K562 (cell line): ENCODE measurements around the gene ANO9. TPM values are rescaled to one million over a fixed set of nuclear protein-coding genes. Genes with fewer than 3 reads are reported as not detected.

Experiments
- ATAC-seq: fragments of 200-7000 bp; cut with Tn5 transposase; 3 replicates; pipeline ENCODE4 v1.9.1; 2020; ENCODE audit warnings: moderate library complexity
- BruUV-seq: library from RNA; stranded (reverse); fragments of 400-500 nt; replicated peaks from 2 replicates; lab custom pipeline; 2021; lab: Mats Ljungman, UMichigan
- CTCF ChIA-PET: fragments of 300-600 bp; formaldehyde crosslinking; extraction: SDS; loops from one replicate; lab custom pipeline; 2021; ENCODE audit warnings: low intra/inter-chr PET ratio; lab: Yijun Ruan, JAX
- POLR2A ChIA-PET: fragments of 300-600, 350-650 bp; sonication (Branson Sonifier 250); formaldehyde crosslinking; extraction: SDS; loops from one replicate; lab custom pipeline; 2021; ENCODE audit warnings: antibody characterized with exemption, inconsistent platforms; lab: Yijun Ruan, JAX
- DNase-seq, 4 experiments: peaks; one replicate each; pipeline versions ENCODE4 v3.0.0 to v3.0.0-alpha.2; 2011 to 2018; ENCODE audit warnings: low spot score in 3 of 4, mixed read lengths in 3 of 4; ENCODE audit errors: extremely low read depth in 1 of 4
- FAIRE-seq: peaks from 2 replicates; lab custom pipeline; 2011; peaks lifted over from hg19 to GRCh38; lab: Jason Lieb, UNC
- H2AFZ ChIP-seq: 2 replicates; pipeline ENCODE4 v1.6.0; 2011; ENCODE audit warnings: low read depth, low read length, control low read depth, inconsistent platforms
- H3K27ac ChIP-seq: fragments of 200-600 bp; 3 replicates; pipeline ENCODE4 v1.8.0; 2011; ENCODE audit warnings: low read depth, mild to moderate bottlenecking, control low read depth, inconsistent platforms, low read length, moderate library complexity, mixed read lengths; ENCODE audit errors: extremely low read depth
- H3K27me3 ChIP-seq, 2 experiments: fragments of 300-600 bp in 1 of 2; 2 replicates in 1 of 2; 3 replicates in 1 of 2; pipeline versions ENCODE4 v1.6.0 to v1.8.0; 2011; ENCODE audit warnings: inconsistent platforms in 2 of 2, low read length in 2 of 2, mild to moderate bottlenecking in 1 of 2, mixed read lengths in 1 of 2, moderate library complexity in 1 of 2; ENCODE audit not compliant: control insufficient read depth in 2 of 2, insufficient read depth in 2 of 2
- H3K36me3 ChIP-seq: fragments of 300-600 bp; 3 replicates; pipeline ENCODE4 v1.8.0; 2011; ENCODE audit warnings: mild to moderate bottlenecking, low read length, inconsistent platforms; ENCODE audit not compliant: control insufficient read depth, insufficient read depth
- H3K4me1 ChIP-seq, 2 experiments: fragments of 200-600 bp in 1 of 2; replicated peaks in 1 of 2; 2 replicates in 1 of 2; 3 replicates in 1 of 2; pipeline versions ENCODE4 v1.5.1 to v1.8.0; 2011; ENCODE audit warnings: inconsistent platforms in 2 of 2, low read length in 2 of 2, mild to moderate bottlenecking in 1 of 2, mixed read lengths in 1 of 2, moderate library complexity in 1 of 2; ENCODE audit not compliant: control insufficient read depth in 2 of 2, insufficient read depth in 2 of 2
- H3K4me2 ChIP-seq: 2 replicates; pipeline ENCODE4 v1.6.1; 2011; ENCODE audit warnings: low read length, control low read depth, inconsistent platforms, mixed read lengths; ENCODE audit not compliant: insufficient read depth
- H3K4me3 ChIP-seq: fragments of 200-600 bp; sonication (generic), shearing (Covaris generic); 2 replicates; pipeline ENCODE4 v1.5.1; 2016; ENCODE audit warnings: control low read depth, inconsistent platforms
- H3K79me2 ChIP-seq: fragments of 200-600 bp; 3 replicates; pipeline ENCODE4 v1.8.0; 2011; ENCODE audit warnings: low read length, inconsistent platforms; ENCODE audit not compliant: control insufficient read depth, insufficient read depth
- H3K9ac ChIP-seq, 2 experiments: 2 replicates each; pipeline versions ENCODE4 v1.6.0 to v1.6.1; 2011; ENCODE audit warnings: low read depth in 2 of 2, low read length in 2 of 2, control low read depth in 1 of 2, inconsistent platforms in 1 of 2, mild to moderate bottlenecking in 1 of 2, mixed read lengths in 1 of 2; ENCODE audit not compliant: insufficient read depth in 1 of 2
- H3K9me1 ChIP-seq: one replicate; pipeline ENCODE4 v1.6.0; 2011; ENCODE audit warnings: inconsistent platforms, mild to moderate bottlenecking, low read length, moderate library complexity; ENCODE audit not compliant: control insufficient read depth, insufficient read depth
- H3K9me3 ChIP-seq: replicated peaks from 2 replicates; pipeline ENCODE4 v1.5.1; 2011; ENCODE audit warnings: low read depth, low read length, inconsistent platforms; ENCODE audit not compliant: control insufficient read depth, insufficient read depth
- H4K20me1 ChIP-seq: replicated peaks from 2 replicates; pipeline ENCODE4 v1.6.1; 2011; ENCODE audit warnings: low read length, inconsistent platforms, mixed read lengths; ENCODE audit not compliant: control insufficient read depth, insufficient read depth
- BDP1 ChIP-seq: IDR thresholded peaks from 3 replicates; pipeline ENCODE4 v1.6.1; 2011; ENCODE audit not compliant: insufficient read length, insufficient read depth
- EGR1 ChIP-seq: fragments of 450-650 bp; conservative IDR thresholded peaks from 2 replicates; pipeline ENCODE4 v1.6.1; 2017; ENCODE audit warnings: mild to moderate bottlenecking
- MTA3 ChIP-seq: fragments of 450-650 bp; formaldehyde crosslinking; IDR thresholded peaks from 2 replicates; pipeline ENCODE4 v1.6.1; 2017; ENCODE audit warnings: mild to moderate bottlenecking, borderline replicate concordance
- PRDM10 ChIP-seq: fragments of 450-650 bp; IDR thresholded peaks from 2 replicates; pipeline ENCODE4 v1.6.1; 2018; ENCODE audit not compliant: partially characterized antibody
- WGBS: fragments of 100-300 bp; shearing (Covaris generic); methylation state at CpG from one replicate; pipeline ENCODE4 v1.1.6; 2016; ENCODE audit warnings: low coverage, mixed read lengths; ENCODE audit not compliant: insufficient coverage; ENCODE audit errors: missing lambda C conversion rate; 5-methylcytosine and 5-hydroxymethylcytosine counted together
- in situ Hi-C: fragments of 300-500 bp; cut with MboI; formaldehyde crosslinking; loops from 4 replicates; pipeline ENCODE4 v1.15.0; 2018; ENCODE audit warnings: inconsistent platforms, mixed read lengths
- intact Hi-C: fragments of 100-400 bp; cut with micrococcal nuclease; formaldehyde crosslinking; loops from 2 replicates; pipeline ENCODE4 v1.14.2; 2022
- polyA plus RNA-seq, 8 experiments: library from polyadenylated mRNA; depleted of rRNA in 4 of 8; stranded (reverse) in 5 of 8; unstranded in 3 of 8; fragments of >200 nt; fragmentation: Nextera tagmentation in 2 of 8; fragmentation: Illumina TruSeq in 1 of 8; extraction: Ambion mirVana in 2 of 8; extraction: Trizol in 1 of 8; gene quantifications; 2 replicates each; pipeline versions ENCODE4 v1.2.1 to v1.2.3, GENCODE V29; 2011 to 2014; ENCODE audit warnings: inconsistent platforms in 1 of 8, missing spikeins in 1 of 8
- total RNA-seq, 7 experiments: library from RNA; depleted of rRNA in 6 of 7; stranded (reverse); fragments of >200 nt in 6 of 7; fragmentation: Illumina TruSeq in 2 of 7; extraction: Trizol in 2 of 7; gene quantifications; 2 replicates each; pipeline versions ENCODE4 v1.2.1 to v1.2.3, GENCODE V29; 2011 to 2021; ENCODE audit warnings: low replicate concordance in 1 of 7

ANO9 gene
- total and polyA plus RNA-seq, 9 of the 15 experiments (the other 6 are each of a cell fraction or from before 2014, with no cell fraction given), result 0.20 to 14.5 (median 4.5) TPM

DNA sequence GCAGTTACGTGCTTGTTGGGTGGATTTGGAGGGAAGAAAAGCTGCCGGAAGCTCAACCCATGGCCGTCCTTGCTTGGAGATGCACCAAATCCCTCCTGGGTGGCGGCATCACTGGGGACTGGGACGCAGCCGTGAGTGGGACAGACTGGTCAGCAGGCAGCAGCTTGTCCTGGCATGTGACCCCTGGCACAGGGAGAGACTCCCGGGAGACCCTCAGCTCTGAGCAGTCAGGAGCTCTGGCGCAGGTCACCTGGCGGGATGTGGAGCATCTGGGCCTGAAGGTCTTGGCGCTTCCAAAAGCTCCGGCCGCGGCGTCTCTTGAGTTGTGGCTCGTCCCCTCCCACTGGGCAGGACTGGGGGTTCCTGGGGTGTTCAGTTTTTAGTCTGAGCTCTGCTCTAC is 34.6 kb upstream of the ANO9 start:
- FAIRE-seq (no peak), ATAC-seq (no peak), DNase-seq (no peak)
- Histone ChIP-seq H3K27me3 (no peaks in the 10 kb centered on the region), H4K20me1 (no peaks in the 10 kb centered on the region), H3K4me1 (peaks cover 0 to 39% of the 10 kb centered on the region in 2 experiments; a peak in 1 of 5 replicates), H3K9me1 (no peaks in the 10 kb centered on the region), H3K9ac (peak overlapping the region in 1 of 2 experiments; percentile 41; a peak in 1 of 4 replicates), H3K36me3 (peaks cover 29% of the 10 kb centered on the region), H3K4me2 (no peak overlapping the region), H3K79me2 (peaks cover 41% of the 10 kb centered on the region), H3K4me3 (no peak overlapping the region), H2AFZ (no peak overlapping the region), H3K27ac (no peak overlapping the region), H3K9me3 (peaks cover 2% of the 10 kb centered on the region; the same call in 1 of the 2 replicates)
- ChIA-PET POLR2A (interaction anchor here (0.6 to 1.4 kb wide), 4 partner anchors 15 to 58 kb away, joined by 3 to 5 read pairs (median 4); no protein-coding TSS in a partner anchor), CTCF (no interaction called here)
- no peak for TF ChIP-seq MTA3
- TF ChIP-seq PRDM10, result no peak
- TF ChIP-seq EGR1, result no peak
- no peak for TF ChIP-seq BDP1
- WGBS, result 92% methylated on average over 15 of the region's 15 CpGs
- no TSS peak for BruUV-seq
- in situ Hi-C loops (no loop called here), intact Hi-C loops (no loop called here)
